Colonic mucosa (tissue), 4 donors: ENCODE data around the gene TBC1D21. TPM values are rescaled to one million over a fixed set of nuclear protein-coding genes. Genes with fewer than 3 reads are reported as not detected.

Experiments used
- DNase-seq: peaks from one replicate; pipeline ENCODE4 v3.0.0-alpha.2; 2020
- H3K27ac ChIP-seq: fragments of 200-600 bp; one replicate; pipeline ENCODE4 v1.8.0; 2021
- H3K27me3 ChIP-seq: fragments of 200-600 bp; one replicate; pipeline ENCODE4 v1.8.0; 2021
- H3K36me3 ChIP-seq: fragments of 200-600 bp; one replicate; pipeline ENCODE4 v1.8.0; 2021
- H3K4me1 ChIP-seq: fragments of 200-600 bp; one replicate; pipeline ENCODE4 v1.8.0; 2021; ENCODE audit warnings: mild to moderate bottlenecking
- H3K4me3 ChIP-seq: fragments of 200-600 bp; one replicate; pipeline ENCODE4 v1.8.0; 2021
- H3K9ac ChIP-seq, 2 donors: one replicate each; pipeline ENCODE4 v1.7.0; 2013; ENCODE audit warnings: control low read depth in 2 of 2, low read depth in 2 of 2, low read length in 2 of 2
- H3K9me3 ChIP-seq: fragments of 200-600 bp; one replicate; pipeline ENCODE4 v1.8.0; 2021
- intact Hi-C: fragments of 100-400 bp; cut with DNase I; formaldehyde crosslinking; loops from one replicate; pipeline ENCODE4 v1.14.1; 2022
- total RNA-seq, 2 donors: library from RNA; stranded (reverse); fragmentation: NEBNext Ultra II Directional in 1 of 2; extraction: Animal tissue kit (Norgen Biotek cat#: 25700) in 1 of 2; gene quantifications; one replicate each; pipeline ENCODE4 v1.2.1, GENCODE V29; 2021
- TF ChIP-seq, protein P1 (sequence below): fragments of 200-600 bp; IDR thresholded peaks from one replicate; pipeline ENCODE4 v1.8.0; 2022; ENCODE audit warnings: antibody characterized with exemption, mild to moderate bottlenecking
- donor health status: healthy.
- donor health status: DM: no; HTN: no; CAD: no.
- donor health status: DM: no; HTN: no; CAD: no.

The TBC1D21 gene
- total RNA-seq, 2 donors from 2014 or later: not detected

DNA sequence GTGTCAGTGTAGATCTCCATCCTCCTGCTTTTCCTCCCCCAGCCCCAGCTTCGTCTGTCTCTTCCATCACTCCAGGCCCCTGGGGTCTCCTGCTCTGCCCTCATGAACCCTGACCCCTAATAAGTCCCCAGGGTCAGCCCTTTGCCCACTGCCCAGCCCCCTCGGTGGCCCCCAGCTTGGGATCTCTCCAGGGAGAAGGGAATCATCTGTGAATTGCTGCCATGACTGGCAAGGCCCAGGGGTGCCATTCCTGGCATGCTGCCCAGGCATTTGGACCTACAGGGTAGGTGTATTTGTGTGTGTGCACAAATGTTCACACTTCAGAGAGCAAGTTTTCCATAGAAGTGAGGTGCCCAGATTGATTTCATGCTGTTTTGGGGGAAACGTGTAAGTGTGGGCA, 5.9 kb upstream of the TBC1D21 start:
- Histone ChIP-seq H3K9me3 (no peaks in the 10 kb centered on the region), H3K9ac (no peak overlapping the region), H3K4me1 (no peaks in the 10 kb centered on the region), H3K4me3 (no peak overlapping the region), H3K27ac (no peak overlapping the region), H3K36me3 (no peaks in the 10 kb centered on the region), H3K27me3 (no peaks in the 10 kb centered on the region)
- no peak for DNase-seq
- TF ChIP-seq, protein P1, sequence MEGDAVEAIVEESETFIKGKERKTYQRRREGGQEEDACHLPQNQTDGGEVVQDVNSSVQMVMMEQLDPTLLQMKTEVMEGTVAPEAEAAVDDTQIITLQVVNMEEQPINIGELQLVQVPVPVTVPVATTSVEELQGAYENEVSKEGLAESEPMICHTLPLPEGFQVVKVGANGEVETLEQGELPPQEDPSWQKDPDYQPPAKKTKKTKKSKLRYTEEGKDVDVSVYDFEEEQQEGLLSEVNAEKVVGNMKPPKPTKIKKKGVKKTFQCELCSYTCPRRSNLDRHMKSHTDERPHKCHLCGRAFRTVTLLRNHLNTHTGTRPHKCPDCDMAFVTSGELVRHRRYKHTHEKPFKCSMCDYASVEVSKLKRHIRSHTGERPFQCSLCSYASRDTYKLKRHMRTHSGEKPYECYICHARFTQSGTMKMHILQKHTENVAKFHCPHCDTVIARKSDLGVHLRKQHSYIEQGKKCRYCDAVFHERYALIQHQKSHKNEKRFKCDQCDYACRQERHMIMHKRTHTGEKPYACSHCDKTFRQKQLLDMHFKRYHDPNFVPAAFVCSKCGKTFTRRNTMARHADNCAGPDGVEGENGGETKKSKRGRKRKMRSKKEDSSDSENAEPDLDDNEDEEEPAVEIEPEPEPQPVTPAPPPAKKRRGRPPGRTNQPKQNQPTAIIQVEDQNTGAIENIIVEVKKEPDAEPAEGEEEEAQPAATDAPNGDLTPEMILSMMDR: no peak
- intact Hi-C loops: no loop called here

DNA sequence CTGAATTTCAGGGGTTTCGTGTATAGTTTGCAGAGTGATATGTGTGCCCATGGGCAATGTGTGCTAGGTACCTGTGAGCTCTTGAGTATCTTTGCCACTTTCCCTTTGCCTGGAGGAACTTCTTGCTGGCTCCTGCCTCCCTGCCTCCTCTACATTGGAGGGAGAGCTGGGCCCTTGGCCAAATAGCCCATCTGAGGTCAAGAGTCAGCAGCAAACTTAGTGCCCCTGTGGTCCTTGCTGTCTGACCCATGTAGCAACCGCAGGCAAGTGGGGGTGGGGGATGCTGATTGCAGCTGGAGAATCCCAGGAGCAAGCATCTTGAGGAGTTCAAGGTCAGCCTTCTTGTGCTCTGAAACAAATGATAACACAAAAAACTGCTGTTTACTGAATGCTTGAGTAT, 5.4 kb upstream of the TBC1D21 start:
- H3K9me3 ChIP-seq: no peaks in the 10 kb centered on the region
- H3K27ac ChIP-seq: no peak overlapping the region
- no peak overlapping the region for H3K9ac ChIP-seq
- TF ChIP-seq, protein P1: no peak
- no peaks in the 10 kb centered on the region for H3K27me3 ChIP-seq
- no peak for DNase-seq
- intact Hi-C loops: no loop called here
- no peak overlapping the region for H3K4me3 ChIP-seq
- H3K4me1 ChIP-seq: no peaks in the 10 kb centered on the region
- no peaks in the 10 kb centered on the region for H3K36me3 ChIP-seq

GRCh38 chr15:73869216-73869995, 4.0 kb upstream of the TBC1D21 start:
- TF ChIP-seq, protein P1: no peak
- no peaks in the 10 kb centered on the region for H3K27me3 ChIP-seq
- intact Hi-C loops: no loop called here
- no peaks in the 10 kb centered on the region for H3K9me3 ChIP-seq
- no peaks in the 10 kb centered on the region for H3K4me1 ChIP-seq
- H3K9ac ChIP-seq: no peak overlapping the region
- no peak overlapping the region for H3K27ac ChIP-seq
- DNase-seq: no peak
- H3K36me3 ChIP-seq: no peaks in the 10 kb centered on the region
- no peak overlapping the region for H3K4me3 ChIP-seq

- H3K9me3 ChIP-seq: no peaks in the 10 kb centered on the region
- TF ChIP-seq, protein P1: no peak
- H3K27ac ChIP-seq: no peak overlapping the region
- no peaks in the 10 kb centered on the region for H3K4me1 ChIP-seq
- no peak for DNase-seq
- no peak overlapping the region for H3K4me3 ChIP-seq
- no peak overlapping the region for H3K9ac ChIP-seq
- intact Hi-C loops: loop anchor here (5.0 kb wide), 1 partner anchor 36 kb away; no protein-coding TSS in a partner anchor
- no peaks in the 10 kb centered on the region for H3K36me3 ChIP-seq
- no peaks in the 10 kb centered on the region for H3K27me3 ChIP-seq
These were observed 2.5 kb upstream of the TBC1D21 start for GRCh38 chr15:73870700-73871408.

- Histone ChIP-seq H3K36me3 (no peaks in the 10 kb centered on the region), H3K4me1 (no peaks in the 10 kb centered on the region), H3K27me3 (no peaks in the 10 kb centered on the region), H3K4me3 (no peak overlapping the region), H3K9ac (no peak overlapping the region), H3K9me3 (no peaks in the 10 kb centered on the region), H3K27ac (no peak overlapping the region)
- TF ChIP-seq, protein P1: no peak
- intact Hi-C loops: loop anchor here (5.0 kb wide), 1 partner anchor 35 kb away; no protein-coding TSS in a partner anchor
- no peak for DNase-seq
These were observed 1.0 kb upstream of the TBC1D21 start for GRCh38 chr15:73872346-73872745.
